ENCODE measurements around the gene MRGPRG.
"Not testable (repeated sequence)": the region's sequence is repeated elsewhere in the genome, so short reads cannot be mapped to it uniquely, and the experiment has no call there.

DNA sequence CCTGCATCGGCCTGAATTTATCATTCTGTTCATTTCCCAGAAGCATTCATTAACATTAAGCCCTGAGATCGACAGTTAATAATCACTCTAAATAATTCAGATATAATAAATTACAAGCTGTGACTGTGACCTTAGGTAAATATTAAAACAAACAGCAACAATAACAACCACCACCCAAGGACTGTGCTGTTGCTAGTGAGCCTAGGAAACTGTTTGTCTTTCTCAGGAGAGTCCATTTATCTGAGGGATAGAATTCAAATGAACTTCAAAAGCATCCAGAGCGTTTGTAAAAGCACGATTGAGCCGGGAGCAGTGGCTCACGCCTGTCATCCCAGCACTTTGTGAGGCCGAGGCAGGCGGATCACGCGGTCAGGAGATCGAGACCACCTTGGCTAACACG lies 36.6 kb upstream of the MRGPRG start:
- TF ChIP-seq, protein P1, sequence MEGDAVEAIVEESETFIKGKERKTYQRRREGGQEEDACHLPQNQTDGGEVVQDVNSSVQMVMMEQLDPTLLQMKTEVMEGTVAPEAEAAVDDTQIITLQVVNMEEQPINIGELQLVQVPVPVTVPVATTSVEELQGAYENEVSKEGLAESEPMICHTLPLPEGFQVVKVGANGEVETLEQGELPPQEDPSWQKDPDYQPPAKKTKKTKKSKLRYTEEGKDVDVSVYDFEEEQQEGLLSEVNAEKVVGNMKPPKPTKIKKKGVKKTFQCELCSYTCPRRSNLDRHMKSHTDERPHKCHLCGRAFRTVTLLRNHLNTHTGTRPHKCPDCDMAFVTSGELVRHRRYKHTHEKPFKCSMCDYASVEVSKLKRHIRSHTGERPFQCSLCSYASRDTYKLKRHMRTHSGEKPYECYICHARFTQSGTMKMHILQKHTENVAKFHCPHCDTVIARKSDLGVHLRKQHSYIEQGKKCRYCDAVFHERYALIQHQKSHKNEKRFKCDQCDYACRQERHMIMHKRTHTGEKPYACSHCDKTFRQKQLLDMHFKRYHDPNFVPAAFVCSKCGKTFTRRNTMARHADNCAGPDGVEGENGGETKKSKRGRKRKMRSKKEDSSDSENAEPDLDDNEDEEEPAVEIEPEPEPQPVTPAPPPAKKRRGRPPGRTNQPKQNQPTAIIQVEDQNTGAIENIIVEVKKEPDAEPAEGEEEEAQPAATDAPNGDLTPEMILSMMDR (IDR thresholded peaks at IDR 0.05; ENCODE audit: insufficient read depth, low read length, poor library complexity, severe bottlenecking) = not testable (repeated sequence)
- not testable (repeated sequence) for TF ChIP-seq EZH2phosphoT487 (conservative IDR thresholded peaks at IDR 0.05; ENCODE audit: low read length)

All from SU-DHL-6 (cell line).